Glomerular visceral epithelial cell (primary cell): ENCODE data around the gene MGRN1.

Source experiments
- DNase-seq: peaks from one replicate; pipeline ENCODE4 v3.0.0-alpha.2; 2016; ENCODE audit errors: extremely low spot score

Gene MGRN1

DNA sequence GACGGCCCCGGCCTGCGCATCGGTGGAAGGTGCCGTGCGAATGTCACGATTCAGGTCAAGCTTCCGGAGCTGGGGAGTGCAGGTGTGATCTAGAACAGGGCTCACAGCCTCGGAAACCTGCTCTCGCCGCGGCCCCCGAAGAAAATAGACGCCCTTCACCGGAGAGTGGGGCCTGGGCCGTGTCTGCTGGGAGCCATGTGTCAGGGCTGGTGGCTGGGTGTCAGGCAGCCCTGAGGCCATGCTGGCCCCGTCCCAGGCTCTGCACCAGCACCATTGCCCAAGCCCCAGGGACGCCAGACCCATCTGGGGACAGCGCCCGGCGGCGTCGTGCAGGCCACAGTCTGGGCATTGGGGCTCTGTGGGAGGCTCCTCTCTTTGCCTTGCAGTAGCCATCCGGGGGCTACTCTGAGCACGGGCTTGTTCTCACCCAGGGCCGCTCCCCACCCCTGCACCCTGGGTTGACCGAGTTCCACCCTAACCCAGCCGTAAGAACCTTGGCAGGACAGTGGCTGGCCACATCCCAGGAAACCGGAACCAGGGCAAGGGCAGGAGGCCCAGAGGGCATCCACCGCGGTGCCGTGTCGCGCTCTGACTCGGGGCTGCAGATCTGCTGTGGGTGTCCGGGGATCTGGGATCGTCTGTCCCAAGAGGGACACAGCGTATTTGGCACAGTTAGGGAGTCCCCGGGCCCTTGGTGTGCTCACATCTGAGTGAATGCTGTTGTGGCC lies 63.5 kb downstream of the MGRN1 start:
- DNase-seq = no peak

GRCh38 chr16:4688674-4689045 lies 64.0 kb downstream of the MGRN1 start:
- no peak for DNase-seq

DNA sequence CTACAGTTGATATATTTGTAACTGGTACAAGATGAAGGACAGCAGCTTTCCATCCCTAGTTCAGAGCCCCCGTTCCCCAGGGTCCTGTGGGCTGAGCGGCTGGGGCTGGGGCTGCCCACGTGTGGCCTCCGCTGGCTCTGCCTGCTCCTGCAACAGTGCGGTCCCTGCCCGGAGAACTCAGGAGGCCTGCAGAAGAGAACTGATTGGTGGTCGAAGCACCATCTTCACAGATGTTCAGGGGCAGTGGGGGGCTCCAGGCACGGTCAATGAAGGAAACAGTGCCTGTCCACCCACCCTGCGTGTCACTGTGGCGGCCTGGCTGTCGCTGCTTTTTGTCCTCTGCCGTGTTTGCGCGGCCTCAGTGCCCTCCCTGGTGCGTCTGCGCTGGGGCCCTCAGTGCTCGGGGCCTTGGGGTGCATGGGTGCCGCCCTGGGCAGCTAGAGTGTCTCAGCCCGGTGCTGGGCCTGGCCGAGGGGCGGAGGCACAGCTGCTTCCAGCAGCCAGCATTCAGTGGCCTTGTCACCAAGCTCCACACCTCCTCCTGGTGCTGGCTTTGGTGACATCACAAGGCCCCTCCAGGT lies 64.6 kb downstream of the MGRN1 start:
- DNase-seq = no peak

- DNase-seq = no peak
Measured at GRCh38 chr16:4689864-4690704, 65.5 kb downstream of the MGRN1 start.

DNA sequence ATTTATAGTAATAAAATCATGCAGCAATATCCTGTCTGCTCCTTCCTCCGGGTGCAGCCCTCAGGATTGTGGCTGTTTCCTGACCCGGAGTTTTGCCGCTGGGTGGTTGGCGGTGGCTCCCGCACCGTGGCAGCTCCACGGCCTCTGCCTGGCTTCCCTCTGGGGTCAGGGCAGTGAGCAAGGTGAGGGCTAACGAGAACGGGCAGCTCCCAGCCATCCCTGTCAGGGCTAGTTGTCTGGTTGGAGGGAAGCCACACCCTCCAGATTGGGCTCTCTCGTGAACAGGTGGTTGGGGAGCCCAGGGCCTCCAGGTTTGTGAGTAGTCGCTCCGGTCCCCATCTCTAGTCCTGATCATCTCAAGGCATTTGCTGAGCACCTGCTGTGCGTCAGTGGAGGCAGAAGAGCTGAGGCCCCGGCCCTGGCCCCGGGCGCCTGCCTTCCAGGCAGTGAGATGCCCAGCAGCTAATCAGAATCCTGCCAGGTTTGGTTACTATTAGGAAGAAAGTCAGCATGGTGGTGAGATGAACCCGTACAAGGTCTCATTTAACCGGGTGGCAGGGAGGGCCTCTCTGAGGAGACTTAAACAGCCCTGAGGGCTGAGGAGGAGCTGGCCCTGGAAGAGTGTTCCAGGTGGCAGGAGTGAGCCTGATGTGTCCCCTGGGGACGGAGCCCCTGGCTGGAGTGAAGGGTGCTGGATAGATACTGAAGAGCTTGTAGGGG lies 66.5 kb downstream of the MGRN1 start:
- no peak for DNase-seq

DNA sequence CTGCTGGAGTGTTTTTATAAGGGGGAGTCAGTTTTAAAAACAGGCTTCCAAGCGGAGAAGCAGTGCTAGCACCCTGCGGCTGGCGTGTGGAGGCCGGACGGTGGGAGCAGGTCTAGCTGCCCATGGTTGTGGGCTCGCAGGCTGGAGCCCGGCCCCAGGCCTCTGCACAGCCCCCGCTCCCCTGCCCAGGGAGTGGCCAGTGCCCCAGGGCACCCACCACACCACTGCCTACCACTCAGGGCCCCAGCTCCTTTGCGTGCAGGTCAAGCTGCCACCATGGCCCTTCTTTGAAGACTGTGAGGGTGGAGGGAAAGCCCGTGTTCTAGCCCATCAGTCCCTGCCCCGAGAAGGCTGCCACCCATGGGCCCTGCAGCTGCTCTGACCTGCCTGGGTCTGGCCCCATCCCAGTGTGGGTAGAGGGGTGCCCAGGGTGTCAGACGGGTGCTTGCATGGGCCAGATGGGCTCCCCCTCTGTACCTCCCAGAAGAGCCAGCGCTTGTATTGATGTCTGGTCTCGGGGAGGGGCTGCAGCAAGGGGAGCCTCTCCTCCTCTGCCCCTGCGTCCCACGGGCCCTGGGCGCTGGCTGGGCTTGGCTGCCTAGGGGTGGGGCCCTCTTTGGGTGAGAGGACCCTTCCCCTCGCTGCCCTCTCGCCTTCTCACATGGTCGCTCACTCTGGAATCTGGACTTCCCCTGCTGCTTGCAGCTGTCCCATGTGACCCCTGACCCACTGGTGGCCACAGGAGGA lies 67.2 kb downstream of the MGRN1 start:
- no peak for DNase-seq

DNA sequence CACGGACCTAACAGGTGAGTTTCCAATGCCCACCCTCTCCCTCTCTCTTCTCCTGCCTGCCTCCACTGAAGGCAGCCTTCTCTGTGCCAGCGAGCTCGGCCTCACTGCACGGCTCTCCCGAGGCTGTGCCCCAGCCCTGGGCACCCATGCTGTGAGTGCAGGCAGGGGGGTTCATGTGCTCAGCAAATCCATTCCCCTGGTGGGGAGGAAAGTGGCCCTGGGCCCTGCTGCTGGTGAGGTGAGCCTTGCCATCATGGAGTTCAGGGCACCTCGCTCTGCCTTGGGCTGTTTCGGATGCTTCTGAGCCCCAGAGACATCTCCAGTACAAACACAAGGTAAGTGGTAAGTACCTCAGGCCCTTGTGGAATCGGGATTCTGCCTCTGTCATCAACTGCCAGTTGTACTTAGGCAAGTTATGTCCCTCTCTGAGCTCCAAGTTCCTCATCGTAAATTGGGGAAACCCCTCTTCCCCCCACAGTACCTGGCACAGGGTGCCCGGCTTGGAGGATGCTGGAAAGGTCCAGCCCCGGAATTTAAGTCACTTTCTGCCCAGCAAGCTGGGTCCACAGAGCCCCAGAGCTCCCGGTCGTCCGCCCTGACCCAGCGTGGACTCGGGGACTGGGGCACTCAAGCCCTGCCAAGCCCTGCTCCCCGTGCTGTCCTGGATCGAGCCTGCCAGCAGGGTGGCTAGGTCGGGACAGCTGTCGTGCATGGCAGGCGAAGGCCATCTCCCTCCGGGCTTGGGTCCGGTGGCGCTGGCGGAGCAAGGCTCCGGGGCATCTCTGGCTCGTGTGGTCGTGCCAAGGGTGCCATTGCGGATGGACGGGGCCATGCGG lies 68.1 kb downstream of the MGRN1 start:
- no peak for DNase-seq

DNA sequence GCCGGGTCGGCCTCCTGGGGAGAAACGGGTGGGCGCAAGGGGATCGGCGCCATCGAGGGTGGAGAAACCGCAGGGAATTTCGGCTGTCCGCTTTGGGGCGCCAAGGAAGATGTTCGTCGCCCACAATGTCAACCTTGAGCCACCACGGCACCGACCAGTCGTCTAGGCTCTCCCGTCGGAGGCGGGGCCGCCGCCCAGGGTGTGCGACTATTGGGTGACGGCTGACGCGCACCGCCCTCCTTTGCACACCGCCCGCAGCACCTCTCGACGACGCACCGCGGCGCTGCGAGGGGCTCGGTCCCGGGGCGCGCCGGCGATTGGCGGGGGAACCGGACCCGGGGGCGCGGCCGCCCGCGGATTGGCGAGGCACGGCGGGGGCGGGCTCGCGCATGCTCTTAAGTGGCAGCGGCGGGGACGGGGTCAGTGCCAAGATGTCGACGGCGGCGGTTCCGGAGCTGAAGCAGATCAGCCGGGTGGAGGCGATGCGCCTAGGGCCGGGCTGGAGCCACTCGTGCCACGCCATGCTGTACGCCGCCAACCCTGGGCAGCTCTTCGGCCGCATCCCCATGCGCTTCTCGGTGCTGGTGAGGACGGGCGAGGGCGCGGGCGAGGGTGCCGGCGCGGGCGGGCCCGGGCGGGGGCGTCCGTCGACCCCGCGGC lies 68.8 kb downstream of the MGRN1 start, which contains the start of gene NUDT16L1:
Gene NUDT16L1 (plus strand): TSS at position 267 of the 660 bp plus-strand sequence. CDS start 165 bp downstream, at position 432.
- DNase-seq = peak; percentile 93

- peak; percentile 35 for DNase-seq
Measured at GRCh38 chr16:4693956-4694641, 69.5 kb downstream of the MGRN1 start.

GRCh38 chr16:4694642-4695451 lies 70.2 kb downstream of the MGRN1 start:
- DNase-seq = no peak

GRCh38 chr16:4695473-4696171 lies 71.0 kb downstream of the MGRN1 start:
- no peak for DNase-seq

GRCh38 chr16:4696172-4696904 lies 71.7 kb downstream of the MGRN1 start:
- no peak for DNase-seq

GRCh38 chr16:4696905-4697847 lies 72.5 kb downstream of the MGRN1 start:
- no peak for DNase-seq

DNA sequence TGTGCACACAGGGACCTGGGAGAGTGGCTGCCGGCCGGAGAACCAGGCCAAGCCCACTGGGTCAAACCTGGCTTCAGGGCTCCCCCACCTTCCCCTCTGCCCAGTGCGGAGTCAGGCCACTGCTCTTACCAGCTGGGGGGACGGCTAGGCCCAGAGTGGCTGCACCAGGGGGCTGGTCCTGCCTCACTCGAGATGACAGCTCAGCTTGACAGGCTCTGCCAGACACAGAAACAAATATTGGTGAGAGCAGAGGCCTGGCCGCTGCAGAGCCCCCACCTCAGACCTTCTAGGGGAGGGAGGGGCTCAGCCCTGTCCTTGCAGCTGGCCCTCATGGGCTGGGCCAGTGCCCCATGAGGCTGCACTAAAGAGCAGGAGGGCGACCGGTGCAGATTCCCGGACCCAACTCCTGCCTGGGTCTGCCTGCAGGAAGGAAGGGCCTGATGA lies 73.2 kb downstream of the MGRN1 start:
- no peak for DNase-seq

GRCh38 chr16:4698321-4699045 lies 73.9 kb downstream of the MGRN1 start:
- no peak for DNase-seq
